ENCODE data around the gene U2AF1L4. TPM values are rescaled to one million over a fixed set of nuclear protein-coding genes. Genes with fewer than 3 reads are reported as not detected.

U2AF1L4 gene
- total RNA-seq, 2 experiments from 2014 or later: 16.1 to 35.2 TPM

GRCh38 chr19:35792888-35793287, 47.7 kb upstream of the U2AF1L4 start:
- BruUV-seq (replicated peaks): no TSS peak
- H2AFZ ChIP-seq (ENCODE audit: low read length): no peak overlapping the region
- TF ChIP-seq EZH2phosphoT487 (IDR thresholded peaks at IDR 0.05; ENCODE audit: borderline replicate concordance, low read depth, low read length) (no peak), CTCF (conservative IDR thresholded peaks at IDR 0.05; ENCODE audit: low read length) (no peak)
- H3K4me2 ChIP-seq (ENCODE audit: low read length): no peak overlapping the region
- ChIA-PET CTCF (ENCODE audit: unreplicated experiment) (no interaction called here), POLR2A (no interaction called here)
- no peak overlapping the region for H3K27ac ChIP-seq (ENCODE audit: low read depth, low read length, poor library complexity, severe bottlenecking)
- H4K20me1 ChIP-seq (ENCODE audit: insufficient read depth, low read length): no peaks in the 10 kb centered on the region
- no peaks in the 10 kb centered on the region for H3K36me3 ChIP-seq (ENCODE audit: insufficient read depth, low read length)
- H3K79me2 ChIP-seq (ENCODE audit: insufficient read depth, low read depth, low read length): no peaks in the 10 kb centered on the region
- no peak overlapping the region for H3K4me3 ChIP-seq (ENCODE audit: low read depth, low read length, poor library complexity, severe bottlenecking)
- no peaks in the 10 kb centered on the region for H3K9me2 ChIP-seq (ENCODE audit: insufficient read depth, low read length)
- no peak for DNase-seq (ENCODE audit: low spot score)
- H3K4me1 ChIP-seq (ENCODE audit: insufficient read depth, low read length, poor library complexity, severe bottlenecking): no peaks in the 10 kb centered on the region
- no peaks in the 10 kb centered on the region for H3K9me3 ChIP-seq (ENCODE audit: low read length)
- intact Hi-C loops (cut with micrococcal nuclease; ENCODE audit: unreplicated experiment): no loop called here

GRCh38 chr19:35792312-35792711, 47.1 kb upstream of the U2AF1L4 start:
- H3K27ac ChIP-seq (ENCODE audit: low read depth, low read length, poor library complexity, severe bottlenecking): no peak overlapping the region
- intact Hi-C loops (cut with micrococcal nuclease; ENCODE audit: unreplicated experiment): no loop called here
- POLR2A ChIA-PET: no interaction called here

More at GRCh38 chr19:35792312-35792711, 47.1 kb upstream of the U2AF1L4 start:
- Histone ChIP-seq H4K20me1 (ENCODE audit: insufficient read depth, low read length) (no peaks in the 10 kb centered on the region), H3K4me2 (ENCODE audit: low read length) (no peak overlapping the region), H3K36me3 (ENCODE audit: insufficient read depth, low read length) (no peaks in the 10 kb centered on the region), H3K79me2 (ENCODE audit: insufficient read depth, low read depth, low read length) (no peaks in the 10 kb centered on the region), H2AFZ (ENCODE audit: low read length) (no peak overlapping the region), H3K4me1 (ENCODE audit: insufficient read depth, low read length, poor library complexity, severe bottlenecking) (no peaks in the 10 kb centered on the region), H3K9me3 (ENCODE audit: low read length) (no peaks in the 10 kb centered on the region), H3K4me3 (ENCODE audit: low read depth, low read length, poor library complexity, severe bottlenecking) (no peak overlapping the region), H3K9me2 (ENCODE audit: insufficient read depth, low read length) (no peaks in the 10 kb centered on the region)
- CTCF ChIA-PET (ENCODE audit: unreplicated experiment): no interaction called here
- TF ChIP-seq CTCF (conservative IDR thresholded peaks at IDR 0.05; ENCODE audit: low read length): no peak
- no peak for TF ChIP-seq EZH2phosphoT487 (IDR thresholded peaks at IDR 0.05; ENCODE audit: borderline replicate concordance, low read depth, low read length)
- no TSS peak for BruUV-seq (replicated peaks)
- no peak for DNase-seq (ENCODE audit: low spot score)

Measured in OCI-LY7 (cell line).